ENCODE results near the gene ADAM22.

GRCh38 chr7:87948371-87948770 lies 14.3 kb downstream of the ADAM22 start:
- TF ChIP-seq EZH2 (IDR thresholded peaks at IDR 0.05): no peak
- TF ChIP-seq POLR2AphosphoS5 (IDR thresholded peaks at IDR 0.05; ENCODE audit: borderline replicate concordance, low read depth, low read length): no peak
